OCI-LY1 (cell line): ENCODE results near the gene RASGRF2.

Experiments used
- CTCF ChIP-seq: fragments of 200-600 bp; sonication (generic), shearing (Covaris generic); IDR thresholded peaks from 2 replicates; pipeline ENCODE4 v1.5.1; 2017; ENCODE audit warnings: mild to moderate bottlenecking, antibody characterized with exemption, low read length, moderate library complexity, mixed read lengths
- EZH2 ChIP-seq: fragments of 200-600 bp; sonication (generic), shearing (Covaris generic); IDR thresholded peaks from 2 replicates; pipeline ENCODE4 v1.8.0; 2017; ENCODE audit warnings: borderline replicate concordance, mixed run types, mild to moderate bottlenecking, antibody characterized with exemption, low read length, moderate library complexity, mixed read lengths

GRCh38 chr5:81208904-81209303, 248.7 kb downstream of the RASGRF2 start:
- TF ChIP-seq CTCF (no peak), EZH2 (no peak)
